Measurements from ENCODE around the gene MKRN2.

MKRN2 gene

DNA sequence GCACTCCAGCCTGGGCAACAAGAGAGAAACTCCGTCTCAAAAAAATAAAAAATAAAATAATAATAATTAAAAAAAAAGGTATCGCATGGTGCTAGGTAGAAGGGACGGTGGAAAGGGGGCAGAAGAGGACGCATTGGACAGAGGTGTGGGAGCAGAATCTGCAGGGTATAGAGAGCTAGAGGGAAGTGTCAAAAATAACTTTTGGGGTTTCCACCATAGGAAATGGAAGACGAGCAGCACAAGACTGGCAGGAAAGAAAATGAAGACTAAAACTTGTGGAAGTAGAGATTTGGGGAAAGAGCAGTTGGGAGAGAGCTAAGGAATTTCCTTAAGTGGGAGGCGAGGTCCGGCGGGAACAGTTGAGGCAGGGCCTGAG is 585 bp upstream of the MKRN2 start:
- no peak for DNase-seq

DNA sequence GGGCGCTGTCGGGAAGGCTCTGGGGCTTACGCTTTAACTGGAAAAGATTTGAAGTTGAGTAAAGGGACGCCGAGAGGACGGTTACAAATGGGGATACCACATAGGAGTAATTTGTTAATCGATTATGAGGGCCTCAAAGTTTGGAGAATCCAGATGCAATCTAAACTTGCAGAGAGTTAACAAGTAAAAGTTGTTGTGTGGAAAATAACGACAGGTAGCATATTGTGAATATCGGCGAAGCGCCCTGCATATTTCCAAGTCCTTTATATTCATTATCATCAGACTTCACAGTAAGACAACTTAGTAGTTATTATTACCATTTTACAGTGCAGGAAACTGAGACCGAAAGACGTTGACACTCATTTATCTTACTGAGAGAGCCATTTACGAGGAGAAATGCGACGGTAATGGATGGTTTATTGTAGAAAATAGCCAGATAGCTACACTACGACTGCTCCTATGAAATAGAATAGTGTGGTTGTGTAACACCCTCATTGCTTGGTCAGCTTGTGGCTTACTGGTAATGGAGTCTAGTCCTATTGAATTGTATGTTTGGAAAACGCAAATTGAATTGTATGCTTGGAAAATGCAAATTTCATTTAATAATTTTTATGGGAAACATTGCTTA is 700 bp downstream of the MKRN2 start:
- no peak for DNase-seq

DNA sequence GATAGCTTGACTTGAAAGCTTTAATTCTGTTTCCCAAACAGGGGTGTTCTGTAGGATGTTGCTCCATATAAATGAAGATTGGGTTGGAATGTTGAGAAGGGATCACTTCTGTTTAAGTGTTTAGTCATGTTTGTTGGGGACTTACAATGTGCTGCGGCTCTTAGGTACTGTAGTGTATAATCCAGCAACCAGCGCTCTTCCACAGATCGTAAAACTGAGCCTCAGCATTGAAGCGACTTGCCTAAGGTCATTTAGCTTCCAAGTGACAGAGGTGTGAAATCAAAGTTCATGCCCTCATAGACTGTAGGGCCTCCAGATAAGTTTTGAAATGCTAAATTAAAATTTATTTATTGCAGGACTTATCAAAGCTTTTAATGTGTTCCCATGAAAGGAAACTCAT is 1.8 kb downstream of the MKRN2 start:
- DNase-seq: no peak

- no peak for DNase-seq
These were observed 2.6 kb downstream of the MKRN2 start for GRCh38 chr3:12559520-12559919.

GRCh38 chr3:12560505-12561190 is 3.8 kb downstream of the MKRN2 start:
- no peak for DNase-seq

DNA sequence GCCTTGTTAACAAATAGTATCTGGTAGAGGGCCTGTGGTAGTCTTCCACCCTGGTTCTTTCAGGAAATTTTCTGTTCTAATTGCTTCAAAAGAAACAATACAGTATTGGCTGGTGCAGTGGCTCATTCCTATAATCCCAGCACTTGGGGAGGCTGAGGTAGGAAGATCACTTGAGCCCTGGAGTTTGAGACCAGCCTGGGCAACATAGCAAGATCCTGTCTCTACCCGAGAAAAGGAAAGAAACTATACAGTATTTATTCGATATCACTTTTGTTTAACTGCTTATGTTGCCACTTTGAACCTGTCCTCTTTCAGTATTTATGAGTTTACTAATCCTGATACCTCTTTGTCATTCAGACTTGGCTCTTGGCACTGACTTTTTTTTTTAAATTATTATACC is 4.5 kb downstream of the MKRN2 start:
- no peak for DNase-seq

DNA sequence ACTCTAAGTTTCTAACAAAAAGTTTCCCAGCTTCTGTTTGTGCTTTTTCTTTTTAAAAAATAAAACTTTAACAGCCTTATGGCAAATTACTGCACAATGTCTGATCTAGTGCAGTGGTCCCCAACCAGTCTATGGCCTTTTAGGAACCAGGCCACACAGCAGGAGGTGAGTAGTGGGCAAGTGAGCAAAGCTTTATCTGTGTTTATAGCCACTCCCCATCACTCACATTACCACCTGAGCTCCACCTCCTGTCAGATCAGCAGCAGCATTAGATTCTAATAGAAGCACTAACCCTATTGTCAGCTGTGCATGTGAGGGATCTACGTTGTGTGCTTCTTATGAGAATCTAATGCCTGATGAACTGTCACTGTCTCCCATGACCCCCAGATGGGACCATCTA is 5.6 kb downstream of the MKRN2 start:
- DNase-seq: no peak

DNA sequence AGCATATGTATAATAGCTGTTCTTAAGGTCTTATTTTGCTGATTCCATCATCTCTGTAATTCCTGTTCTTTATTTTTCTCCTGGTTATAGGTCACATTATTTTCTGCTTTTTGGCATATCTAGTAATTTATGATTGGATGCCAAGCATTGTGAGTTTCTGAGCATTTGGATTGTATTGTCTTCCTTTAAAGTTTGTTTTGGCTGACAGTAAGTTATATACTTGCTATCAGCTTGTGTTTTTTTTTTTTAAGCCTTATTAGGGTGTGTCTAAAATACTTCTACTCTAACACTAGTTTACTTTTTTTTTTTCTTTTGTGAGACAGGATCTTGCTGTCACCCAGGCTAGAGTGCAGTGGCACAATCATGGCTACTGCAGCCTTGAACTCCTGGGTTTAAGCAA is 10.1 kb downstream of the MKRN2 start:
- no peak for DNase-seq

DNA sequence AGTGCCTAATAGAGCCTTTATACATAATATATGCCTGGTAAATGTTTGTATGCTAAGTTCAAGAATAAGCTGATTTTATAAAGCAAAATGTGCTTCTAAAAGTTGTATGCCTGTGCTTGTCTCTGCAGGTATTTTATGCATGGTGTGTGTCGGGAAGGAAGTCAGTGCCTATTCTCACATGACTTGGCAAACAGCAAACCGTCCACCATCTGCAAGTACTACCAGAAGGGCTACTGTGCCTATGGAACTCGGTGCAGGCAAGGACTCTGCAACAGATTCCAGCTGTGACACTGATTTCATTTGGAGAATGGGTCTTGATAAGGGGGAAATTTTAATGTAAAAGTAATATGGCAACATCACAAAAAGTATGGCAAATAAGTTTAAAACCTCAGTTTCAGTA is 11.9 kb downstream of the MKRN2 start:
- DNase-seq: no peak

- no peak for DNase-seq
These were observed 12.9 kb downstream of the MKRN2 start for GRCh38 chr3:12569836-12570235.

- no peak for DNase-seq
These were observed 15.1 kb downstream of the MKRN2 start for GRCh38 chr3:12571986-12572385.

DNA sequence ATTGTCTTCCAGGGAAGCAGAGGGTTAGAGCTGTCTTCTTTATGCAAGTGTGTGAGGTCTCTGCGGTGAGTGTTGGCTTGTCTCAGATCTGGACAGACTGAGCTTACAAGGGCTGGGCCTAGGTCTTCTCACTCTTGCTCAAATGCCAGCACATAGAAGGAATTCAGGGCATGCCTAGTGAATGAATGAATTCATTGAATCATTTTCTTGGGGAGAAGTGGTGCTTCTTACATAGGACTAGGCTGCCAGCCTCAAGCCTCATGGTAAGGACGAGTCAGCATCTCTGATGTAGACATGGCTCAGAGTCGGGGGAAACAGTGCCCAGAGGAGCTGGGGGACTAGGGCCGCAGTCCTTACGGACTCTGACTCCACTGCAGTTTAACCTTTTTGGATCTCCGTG is 17.2 kb downstream of the MKRN2 start:
- no peak for DNase-seq

DNA sequence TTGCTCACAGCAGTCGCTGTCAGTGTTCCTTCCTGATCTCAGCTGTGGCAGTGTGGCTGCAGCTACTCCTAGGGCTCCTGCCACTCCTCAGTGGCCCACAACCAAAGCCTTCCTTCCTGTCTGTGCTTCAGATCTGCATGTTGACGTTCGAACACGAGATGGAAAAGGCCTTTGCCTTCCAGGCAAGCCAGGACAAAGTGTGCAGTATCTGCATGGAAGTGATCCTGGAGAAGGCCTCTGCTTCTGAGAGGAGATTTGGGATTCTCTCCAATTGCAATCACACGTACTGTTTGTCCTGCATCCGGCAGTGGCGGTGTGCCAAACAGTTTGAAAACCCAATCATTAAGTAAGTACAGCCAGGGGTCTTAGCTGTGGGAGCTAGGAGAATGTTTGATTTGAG is 17.8 kb downstream of the MKRN2 start:
- DNase-seq: no peak

- DNase-seq: no peak
These were observed 20.5 kb downstream of the MKRN2 start for GRCh38 chr3:12577379-12577778.

GRCh38 chr3:12578742-12579141 is 21.9 kb downstream of the MKRN2 start:
- DNase-seq: no peak

DNA sequence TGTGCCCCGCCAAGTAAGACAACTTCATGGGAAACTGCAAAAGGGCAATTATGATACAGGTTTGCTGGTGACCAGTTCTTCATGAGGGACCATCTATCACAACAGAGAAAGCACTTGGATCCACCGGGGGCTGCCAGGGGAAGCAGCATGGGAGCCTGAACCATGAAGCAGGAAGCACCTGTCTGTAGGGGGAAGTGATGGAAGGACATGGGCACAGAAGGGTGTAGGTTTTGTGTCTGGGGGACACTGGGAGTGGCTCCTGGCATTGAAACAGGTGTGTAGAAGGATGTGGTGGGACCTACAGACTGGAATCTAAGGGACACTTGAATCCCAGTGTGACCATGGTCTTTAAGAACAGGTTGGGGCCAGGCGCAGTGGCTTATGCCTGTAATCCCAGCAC is 22.6 kb downstream of the MKRN2 start:
- DNase-seq: no peak

- no peak for DNase-seq
These were observed 23.0 kb downstream of the MKRN2 start for GRCh38 chr3:12579905-12580304.

DNA sequence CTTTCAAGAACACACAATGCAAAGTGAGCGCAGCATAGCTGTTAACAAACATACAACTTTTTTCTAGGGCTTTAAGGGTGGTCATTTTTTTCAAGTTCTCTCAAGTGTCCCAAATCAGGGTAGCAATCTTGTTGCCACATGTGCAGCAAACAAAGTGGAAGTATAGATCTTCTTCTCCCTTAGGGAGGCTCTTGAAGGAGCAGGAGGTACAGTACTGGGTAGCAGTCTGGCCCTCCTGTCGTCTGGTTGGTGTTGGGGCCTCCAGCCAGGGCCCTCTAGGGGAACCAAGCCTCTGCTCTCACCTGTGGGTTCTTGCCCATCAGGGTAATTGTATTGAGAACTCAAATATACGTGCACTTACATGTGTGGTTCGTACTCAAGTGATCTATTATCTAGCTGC is 25.8 kb downstream of the MKRN2 start:
- DNase-seq: no peak

GRCh38 chr3:12583280-12583679 is 26.4 kb downstream of the MKRN2 start:
- no peak for DNase-seq

DNA sequence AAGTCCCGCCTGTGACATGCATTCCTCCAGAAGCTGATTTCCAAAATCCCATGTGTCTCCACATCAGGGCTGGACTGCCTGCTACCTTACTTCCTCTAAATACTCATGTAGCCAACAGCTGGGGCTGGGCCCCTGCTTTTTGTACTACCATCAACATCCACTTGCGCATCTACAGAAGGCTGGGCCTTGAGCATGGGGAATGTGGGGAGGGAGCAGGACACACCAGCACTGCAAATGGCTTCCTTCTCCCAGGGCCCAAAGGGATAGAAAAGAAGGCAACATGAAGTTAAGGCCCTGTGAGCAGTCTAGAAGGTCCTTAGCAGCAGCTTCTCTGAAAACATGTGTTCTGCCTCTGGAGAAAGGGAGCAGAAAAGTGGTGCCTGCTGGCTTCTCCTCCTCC is 27.2 kb downstream of the MKRN2 start:
- DNase-seq: no peak

DNA sequence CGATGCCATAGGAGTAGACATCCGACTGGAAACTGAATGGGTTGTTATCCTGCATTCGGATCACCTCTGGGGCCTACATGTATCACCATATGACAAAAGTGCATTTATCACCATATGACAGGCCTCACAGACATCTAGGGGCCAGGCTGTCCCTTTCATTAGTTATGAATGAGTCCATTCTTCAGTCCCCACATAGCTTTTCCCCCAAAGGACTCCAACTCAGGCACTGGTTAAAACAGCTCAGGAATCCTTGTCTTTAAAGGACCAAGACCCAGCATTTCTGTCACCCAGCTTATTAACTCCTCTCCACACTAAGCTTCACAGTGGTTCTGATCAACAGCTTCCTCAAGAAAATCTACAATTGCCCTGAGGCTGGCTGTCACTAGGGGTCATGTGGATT is 28.3 kb downstream of the MKRN2 start:
- no peak for DNase-seq

GRCh38 chr3:12585970-12586369 is 29.1 kb downstream of the MKRN2 start:
- no peak for DNase-seq

- DNase-seq: no peak
These were observed 29.5 kb downstream of the MKRN2 start for GRCh38 chr3:12586403-12586802.

DNA sequence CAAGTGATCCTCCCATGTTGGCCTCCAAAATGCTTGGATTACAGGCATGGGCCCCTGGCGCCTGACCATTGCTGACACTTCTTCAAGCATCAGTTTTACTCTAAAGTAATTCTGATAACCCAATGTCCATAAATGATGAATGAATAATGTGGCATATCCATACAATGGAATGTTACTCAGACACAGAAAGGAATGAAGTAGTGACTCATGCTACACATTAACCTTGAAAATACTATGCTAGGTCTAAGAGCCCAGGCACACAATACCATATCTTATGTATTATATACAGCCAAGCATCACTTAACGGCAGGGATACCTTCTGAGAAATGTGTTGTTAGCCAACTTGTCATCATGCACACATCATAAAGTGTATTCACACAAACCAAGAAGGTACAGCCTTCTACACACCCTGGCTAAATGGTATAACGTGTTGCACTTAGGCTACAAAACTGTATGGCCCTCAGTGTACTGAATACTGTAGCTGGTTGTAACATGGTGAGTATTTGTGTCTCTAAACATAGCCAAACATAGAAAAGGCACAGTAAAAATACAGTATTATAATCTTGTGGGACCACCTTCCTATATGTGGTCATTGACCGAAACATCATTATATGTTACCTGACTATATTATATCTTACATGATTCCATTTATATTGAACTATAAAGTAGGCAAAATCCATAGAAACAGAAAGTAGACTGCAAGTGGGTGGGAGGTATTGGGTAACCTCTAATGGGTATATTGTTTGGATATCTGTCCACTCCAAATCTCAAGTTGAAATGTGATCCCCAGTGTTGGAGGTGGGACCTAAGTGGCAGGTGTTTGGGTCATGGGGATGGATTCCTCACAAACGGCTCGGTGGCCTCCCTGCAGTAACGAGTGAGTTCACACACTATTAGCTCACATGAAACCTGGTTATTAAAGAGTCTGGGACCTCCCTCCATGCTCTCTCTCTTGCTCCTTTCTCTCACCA is 31.4 kb downstream of the MKRN2 start:
- DNase-seq: no peak
